ENCODE data around the gene COA7.

GRCh38 chr1:52653207-52653849, 44.8 kb downstream of the COA7 start:
- TF ChIP-seq CTCF (IDR thresholded peaks at IDR 0.05): no peak
- no peak for TF ChIP-seq POLR2A (IDR thresholded peaks at IDR 0.05)
